Measurements from ENCODE around the gene SELENOF. TPM values are rescaled to one million over a fixed set of nuclear protein-coding genes. Genes with fewer than 3 reads are reported as not detected.

Gene SELENOF
- total and polyA plus RNA-seq, 10 of the 15 experiments (the other 5 are each of a cell fraction or from before 2014, with no cell fraction given): 98.7 to 254 (median 172) TPM

- ChIA-PET RAD21 (ENCODE audit: unreplicated experiment) (interaction anchor here (1.0 kb wide), 1 partner anchor 57 kb away, joined by 3 read pairs; no protein-coding TSS in a partner anchor), CTCF (interaction anchor here (0.9 to 2.7 kb wide), 4 partner anchors 23 to 226 kb away, joined by 3 to 9 read pairs (median 3); no protein-coding TSS in a partner anchor), POLR2A (interaction anchor here (0.6 kb wide), 1 partner anchor 39 kb away, joined by 5 read pairs; no protein-coding TSS in a partner anchor), SMC1A (ENCODE audit: uncharacterized antibody, unreplicated experiment) (interaction anchor here (1.0 to 1.9 kb wide), 6 partner anchors 9 to 106 kb away, joined by 3 to 9 read pairs (median 3); no protein-coding TSS in a partner anchor)
- Histone ChIP-seq H3K4me2 (ENCODE audit: control insufficient read depth, insufficient read depth) (no peak overlapping the region), H3K79me2 (ENCODE audit: control insufficient read depth, insufficient read depth, low read length) (no peaks in the 10 kb centered on the region), H3K27me3 (replicated peaks in 1 of 2; ENCODE audit: control insufficient read depth in 2 of 2, insufficient read depth in 2 of 2, low read length in 1 of 2) (no peaks in the 10 kb centered on the region), H3K9ac (ENCODE audit: control insufficient read depth, insufficient read depth, low read length) (no peak overlapping the region), H4K20me1 (ENCODE audit: control insufficient read depth, insufficient read depth) (no peaks in the 10 kb centered on the region), H3K36me3 (ENCODE audit: control insufficient read depth in 2 of 2, insufficient read depth in 2 of 2, low read length in 1 of 2) (peaks cover 0 to 5% of the 10 kb centered on the region in 2 experiments; a peak in 1 of 4 replicates), H3K4me3 (no peak overlapping the region), H3K27ac (ENCODE audit: control insufficient read depth, insufficient read depth) (no peak overlapping the region), H3K9me3 (replicated peaks; ENCODE audit: control insufficient read depth, insufficient read depth, low read length) (no peaks in the 10 kb centered on the region; the same call in 2 of the 3 replicates), H2AFZ (ENCODE audit: control insufficient read depth, low read depth, low read length) (no peak overlapping the region), H3K4me1 (ENCODE audit: control insufficient read depth, insufficient read depth, low read length) (no peaks in the 10 kb centered on the region)
- no TSS peak for BruUV-seq (replicated peaks)
- ATAC-seq (peak; percentile 36; the same call in 2 of the 3 replicates), DNase-seq (ENCODE audit: low read depth, low spot score) (no peak), FAIRE-seq (no peak)
- in situ Hi-C loops (cut with MboI) (no loop called here), intact Hi-C loops (cut with micrococcal nuclease; ENCODE audit: unreplicated experiment) (no loop called here)
- TF ChIP-seq, protein P1, sequence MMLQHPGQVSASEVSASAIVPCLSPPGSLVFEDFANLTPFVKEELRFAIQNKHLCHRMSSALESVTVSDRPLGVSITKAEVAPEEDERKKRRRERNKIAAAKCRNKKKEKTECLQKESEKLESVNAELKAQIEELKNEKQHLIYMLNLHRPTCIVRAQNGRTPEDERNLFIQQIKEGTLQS (IDR thresholded peaks at IDR 0.05; ENCODE audit: borderline replicate concordance, extremely low read depth, low read depth, low read length): no peak
- TF ChIP-seq BHLHE40 (IDR thresholded peaks at IDR 0.05; ENCODE audit: borderline replicate concordance in 1 of 2, low read depth in 2 of 2, low read length in 1 of 2): no peak
- 81% methylated on average over 3 of the region's 3 CpGs for WGBS (ENCODE audit: insufficient coverage, insufficient replicate concordance, low lambda C conversion rate, missing lambda C conversion rate)
Observed at GRCh38 chr1:86858524-86859261, 55.2 kb downstream of the SELENOF start.

- Histone ChIP-seq H3K9me3 (replicated peaks; ENCODE audit: control insufficient read depth, insufficient read depth, low read length) (no peaks in the 10 kb centered on the region; the same call in 1 of the 3 replicates), H3K79me2 (ENCODE audit: control insufficient read depth, insufficient read depth, low read length) (no peaks in the 10 kb centered on the region), H3K4me3 (no peak overlapping the region), H3K9ac (ENCODE audit: control insufficient read depth, insufficient read depth, low read length) (no peak overlapping the region), H2AFZ (ENCODE audit: control insufficient read depth, low read depth, low read length) (no peak overlapping the region), H3K27ac (ENCODE audit: control insufficient read depth, insufficient read depth) (no peak overlapping the region), H3K4me2 (ENCODE audit: control insufficient read depth, insufficient read depth) (no peak overlapping the region), H3K27me3 (replicated peaks in 1 of 2; ENCODE audit: control insufficient read depth in 2 of 2, insufficient read depth in 2 of 2, low read length in 1 of 2) (no peaks in the 10 kb centered on the region), H3K36me3 (ENCODE audit: control insufficient read depth in 2 of 2, insufficient read depth in 2 of 2, low read length in 1 of 2) (no peaks in the 10 kb centered on the region), H4K20me1 (ENCODE audit: control insufficient read depth, insufficient read depth) (no peaks in the 10 kb centered on the region), H3K4me1 (ENCODE audit: control insufficient read depth, insufficient read depth, low read length) (peaks cover 3% of the 10 kb centered on the region; the same call in 1 of the 2 replicates)
- FAIRE-seq (no peak), DNase-seq (ENCODE audit: low read depth, low spot score) (no peak), ATAC-seq (no peak)
- in situ Hi-C loops (cut with MboI) (no loop called here), intact Hi-C loops (cut with micrococcal nuclease; ENCODE audit: unreplicated experiment) (no loop called here)
- no TSS peak for BruUV-seq (replicated peaks)
- RAD21 ChIA-PET (ENCODE audit: unreplicated experiment): interaction anchor here (0.7 kb wide), 1 partner anchor 208 kb away, joined by 3 read pairs; no protein-coding TSS in a partner anchor
- SMC1A ChIA-PET (ENCODE audit: uncharacterized antibody, unreplicated experiment): interaction anchor here (1.0 to 1.5 kb wide), 3 partner anchors 15 to 229 kb away, joined by 3 read pairs; no protein-coding TSS in a partner anchor
- 96% methylated on average over 6 of the region's 6 CpGs for WGBS (ENCODE audit: insufficient coverage, insufficient replicate concordance, low lambda C conversion rate, missing lambda C conversion rate)
- CTCF ChIA-PET: interaction anchor here (0.7 to 1.1 kb wide), 2 partner anchors 109 to 229 kb away, joined by 3 read pairs; no protein-coding TSS in a partner anchor
- POLR2A ChIA-PET: no interaction called here
- TF ChIP-seq CREB1 (IDR thresholded peaks at IDR 0.05; ENCODE audit: low read depth): no peak
- no peak for TF ChIP-seq JUNB (IDR thresholded peaks at IDR 0.05)
- TF ChIP-seq SMARCA5 (IDR thresholded peaks at IDR 0.05): no peak
- TF ChIP-seq ZNF384 (IDR thresholded peaks at IDR 0.05; ENCODE audit: borderline replicate concordance, low read depth, low read length): no peak
- no peak for TF ChIP-seq FOXK2 (IDR thresholded peaks at IDR 0.05)
- TF ChIP-seq MYC (IDR thresholded peaks at IDR 0.05; ENCODE audit: insufficient read depth, insufficient read length, insufficient replicate concordance, low read length, severe bottlenecking): no peak
- no peak for TF ChIP-seq RAD21 (IDR thresholded peaks at IDR 0.05; ENCODE audit: insufficient read depth, low read depth, low read length)
- TF ChIP-seq HDAC2 (IDR thresholded peaks at IDR 0.05): no peak
- TF ChIP-seq PAX8 (IDR thresholded peaks at IDR 0.05): no peak
- TF ChIP-seq SREBF1 (IDR thresholded peaks at IDR 0.05; ENCODE audit: low read length): no peak
- no peak for TF ChIP-seq RB1 (IDR thresholded peaks at IDR 0.05; ENCODE audit: borderline replicate concordance)
- TF ChIP-seq POLR2AphosphoS5 (IDR thresholded peaks at IDR 0.05; ENCODE audit: low read length): no peak
- TF ChIP-seq, protein P2, sequence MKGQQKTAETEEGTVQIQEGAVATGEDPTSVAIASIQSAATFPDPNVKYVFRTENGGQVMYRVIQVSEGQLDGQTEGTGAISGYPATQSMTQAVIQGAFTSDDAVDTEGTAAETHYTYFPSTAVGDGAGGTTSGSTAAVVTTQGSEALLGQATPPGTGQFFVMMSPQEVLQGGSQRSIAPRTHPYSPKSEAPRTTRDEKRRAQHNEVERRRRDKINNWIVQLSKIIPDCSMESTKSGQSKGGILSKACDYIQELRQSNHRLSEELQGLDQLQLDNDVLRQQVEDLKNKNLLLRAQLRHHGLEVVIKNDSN (IDR thresholded peaks at IDR 0.05; ENCODE audit: borderline replicate concordance, extremely low read length, insufficient read depth, low read depth, low read length): no peak
Observed at GRCh38 chr1:86856196-86856595, 57.7 kb downstream of the SELENOF start.
